ENCODE data around the gene APLF.

DNA sequence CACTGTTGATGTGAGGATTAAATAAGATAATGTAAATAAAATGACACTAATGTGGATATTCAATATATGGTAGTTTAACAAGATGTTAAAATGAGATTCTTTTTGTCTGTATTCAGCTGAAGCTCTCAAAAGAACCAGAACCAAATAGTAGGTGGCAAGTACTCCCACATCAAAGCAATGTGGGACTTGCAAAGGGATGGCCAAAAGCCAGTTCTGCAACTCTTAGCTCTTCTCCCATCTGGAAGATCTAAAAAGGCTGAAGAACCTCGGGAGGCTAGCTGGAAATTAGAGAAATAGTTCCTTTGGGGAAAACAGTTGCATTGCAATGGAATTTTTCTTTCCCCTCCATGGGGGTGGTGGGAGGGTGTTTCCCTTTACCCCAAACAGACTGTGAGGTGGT, 49.0 kb upstream of the APLF start:
- TF ChIP-seq MYC (IDR thresholded peaks at IDR 0.05; ENCODE audit: insufficient read depth, insufficient read length, insufficient replicate concordance, low read length, severe bottlenecking) (no peak), JUND (IDR thresholded peaks at IDR 0.05; ENCODE audit: low read depth, low read length) (no peak), RAD21 (IDR thresholded peaks at IDR 0.05; ENCODE audit: insufficient read depth, low read depth, low read length) (no peak), YBX1 (IDR thresholded peaks at IDR 0.05) (no peak)
- TF ChIP-seq, protein P1, sequence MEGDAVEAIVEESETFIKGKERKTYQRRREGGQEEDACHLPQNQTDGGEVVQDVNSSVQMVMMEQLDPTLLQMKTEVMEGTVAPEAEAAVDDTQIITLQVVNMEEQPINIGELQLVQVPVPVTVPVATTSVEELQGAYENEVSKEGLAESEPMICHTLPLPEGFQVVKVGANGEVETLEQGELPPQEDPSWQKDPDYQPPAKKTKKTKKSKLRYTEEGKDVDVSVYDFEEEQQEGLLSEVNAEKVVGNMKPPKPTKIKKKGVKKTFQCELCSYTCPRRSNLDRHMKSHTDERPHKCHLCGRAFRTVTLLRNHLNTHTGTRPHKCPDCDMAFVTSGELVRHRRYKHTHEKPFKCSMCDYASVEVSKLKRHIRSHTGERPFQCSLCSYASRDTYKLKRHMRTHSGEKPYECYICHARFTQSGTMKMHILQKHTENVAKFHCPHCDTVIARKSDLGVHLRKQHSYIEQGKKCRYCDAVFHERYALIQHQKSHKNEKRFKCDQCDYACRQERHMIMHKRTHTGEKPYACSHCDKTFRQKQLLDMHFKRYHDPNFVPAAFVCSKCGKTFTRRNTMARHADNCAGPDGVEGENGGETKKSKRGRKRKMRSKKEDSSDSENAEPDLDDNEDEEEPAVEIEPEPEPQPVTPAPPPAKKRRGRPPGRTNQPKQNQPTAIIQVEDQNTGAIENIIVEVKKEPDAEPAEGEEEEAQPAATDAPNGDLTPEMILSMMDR (IDR thresholded peaks at IDR 0.05 in 2 of 3, conservative IDR thresholded peaks at IDR 0.05 in 1 of 3; ENCODE audit: control insufficient read depth in 2 of 3, extremely low read depth in 1 of 3, insufficient read depth in 1 of 3, low read depth in 3 of 3, low read length in 3 of 3), result no peak

Data from GM12878 (cell line).